Heart right ventricle (tissue), 16 donors: ENCODE data around the gene EYA4. TPM values are rescaled to one million over a fixed set of nuclear protein-coding genes. Genes with fewer than 3 reads are reported as not detected.

Experiments used
- ATAC-seq, 8 donors: fragments of 200-7000 bp; cut with Tn5 transposase; one replicate each; pipeline ENCODE4 v1.9.1; 2020; ENCODE audit warnings: mild to moderate bottlenecking in 8 of 8, moderate library complexity in 8 of 8, moderate number of reproducible peaks in 1 of 8
- DNase-seq, 2 donors: peaks; one replicate each; pipeline ENCODE4 v3.0.0-alpha.2; 2020
- H3K27ac ChIP-seq, 10 donors: fragments of 200-600 bp; sonication (generic) in 2 of 10; one replicate each; pipeline versions ENCODE4 v1.5.0 to v1.8.0; 2020 to 2022; ENCODE audit warnings: mild to moderate bottlenecking in 3 of 10
- H3K27me3 ChIP-seq, 7 donors: fragments of 200-600 bp; one replicate each; pipeline ENCODE4 v1.8.0; 2021 to 2022; ENCODE audit warnings: mild to moderate bottlenecking in 2 of 7
- H3K36me3 ChIP-seq, 9 donors: fragments of 200-600 bp; sonication (generic) in 1 of 9; one replicate each; pipeline versions ENCODE4 v1.5.0 to v1.8.0; 2020 to 2022; ENCODE audit warnings: mild to moderate bottlenecking in 2 of 9
- H3K4me1 ChIP-seq, 9 donors: fragments of 200-600 bp; sonication (generic) in 1 of 9; one replicate each; pipeline versions ENCODE4 v1.5.0 to v1.8.0; 2020 to 2022; ENCODE audit warnings: mild to moderate bottlenecking in 4 of 9
- H3K4me3 ChIP-seq, 10 donors: fragments of 200-600 bp; sonication (generic) in 2 of 10; one replicate each; pipeline versions ENCODE4 v1.5.0 to v1.8.0; 2020 to 2022; ENCODE audit warnings: mild to moderate bottlenecking in 7 of 10, moderate library complexity in 2 of 10
- H3K9me3 ChIP-seq, 11 donors: fragments of 200-600 bp in 10 of 11; sonication (generic) in 2 of 11; one replicate each; pipeline versions ENCODE4 v1.5.0 to v1.8.0; 2013 to 2022; ENCODE audit warnings: mild to moderate bottlenecking in 2 of 11, control low read depth in 1 of 11, moderate library complexity in 1 of 11
- WGBS, 2 donors: extraction: QIAGEN DNeasy Blood & Tissue Kit; methylation state at CpG; one replicate each; pipeline ENCODE4 v1.1.7; 2013; ENCODE audit warnings: inconsistent platforms in 1 of 2; 5-methylcytosine and 5-hydroxymethylcytosine counted together
- intact Hi-C, 10 donors: fragments of 100-400 bp; cut with DNase I; formaldehyde crosslinking; loops; one replicate each; pipeline versions ENCODE4 v1.11.1 to v1.14.2; 2022
- polyA plus RNA-seq, 2 donors: library from polyadenylated mRNA; stranded (reverse); fragments of 200-250 nt; gene quantifications; one replicate each; pipeline ENCODE4 v1.2.3, GENCODE V29; 2013
- total RNA-seq, 10 donors: library from RNA; stranded (reverse); fragmentation: NEBNext Ultra II Directional in 3 of 10; extraction: Animal tissue kit (Norgen Biotek cat#: 25700) in 3 of 10; gene quantifications; one replicate each; pipeline versions ENCODE4 v1.2.1 to v1.2.4, GENCODE V29; 2021 to 2023
- TF ChIP-seq, protein P1 (sequence below), 9 donors: fragments of 200-600 bp; sonication (generic) in 2 of 9; IDR thresholded peaks; one replicate each; pipeline versions ENCODE4 v1.5.0 to v1.8.0; 2021 to 2022; ENCODE audit warnings: antibody characterized with exemption in 9 of 9, mild to moderate bottlenecking in 5 of 9, moderate library complexity in 1 of 9
- donor health status: Arrhythmogenic right ventricular cardiomyopathy.
- donor health status: ischemic (EF 13 %, LVEDD 7.1; RV severe dilation, severe dysfunction).
- donor health status: healthy with polysubstance abuse.
- donor health status: DM: no; HTN: yes; CAD: no.
- donor health status: DM: no; HTN: no; CAD: no.
- donor health status: ischemic (EF 25% LVEDD 6.9; RV normal size, moderate dysfunction).
- donor health status: ischemic (EF 25% LVEDD 5.7; RV mildly dilated, moderate dysfunction).
- donor health status: healthy.
- donor health status: DM: yes; HTN: yes; CAD: no.
- donor health status: Ischemic cardiomyopathy.
- donor health status: ischemic (EF 35%, LVEDD 5.7; RV mildly dilated, moderate dysfunction).
- donor health status: nonischemic (EF 11% LVEDD 7.7; RV severe dilation, severe dysfunction).
- donor health status: DM: yes; HTN: yes; CAD: no.
- donor health status: PGD.
- donor health status: ischemic (EF 29% LVEDD 5.4; RV normal size, mild dysfunction).
- donor health status: nonischemic (EF 23%, LVEDD 6.1; RV moderate dilation, normal function).

Gene EYA4
- total and polyA plus RNA-seq, 12 donors = 1.6 to 30.2 (median 17.9) TPM

DNA sequence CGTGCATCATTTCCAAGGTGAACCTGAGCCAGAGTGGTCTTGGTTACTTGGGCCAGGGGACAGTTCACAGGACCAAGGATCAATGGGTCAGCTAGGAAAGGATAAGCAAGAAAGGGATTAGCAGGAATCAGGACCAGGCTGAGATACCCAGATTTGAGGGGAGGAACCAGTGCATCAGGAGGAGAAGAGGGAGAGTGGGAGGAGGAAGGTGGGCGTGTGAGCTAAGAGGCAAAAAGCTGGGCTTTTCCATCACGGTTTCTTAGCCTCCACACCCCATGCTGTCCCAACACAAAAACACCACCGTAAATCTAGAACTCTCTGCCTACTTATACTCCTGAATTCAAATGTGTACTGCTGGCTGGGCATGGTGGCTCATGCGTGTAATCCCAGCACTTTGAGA, 27.5 kb downstream of the EYA4 start:
- Histone ChIP-seq H3K9me3 (peaks cover 0 to 9% (median 0%) of the 10 kb centered on the region in 11 donors), H3K27ac (no peak overlapping the region), H3K4me1 (no peaks in the 10 kb centered on the region), H3K36me3 (no peaks in the 10 kb centered on the region), H3K27me3 (no peaks in the 10 kb centered on the region), H3K4me3 (no peak overlapping the region)
- DNase-seq (no peak), ATAC-seq (no peak)
- TF ChIP-seq, protein P1, sequence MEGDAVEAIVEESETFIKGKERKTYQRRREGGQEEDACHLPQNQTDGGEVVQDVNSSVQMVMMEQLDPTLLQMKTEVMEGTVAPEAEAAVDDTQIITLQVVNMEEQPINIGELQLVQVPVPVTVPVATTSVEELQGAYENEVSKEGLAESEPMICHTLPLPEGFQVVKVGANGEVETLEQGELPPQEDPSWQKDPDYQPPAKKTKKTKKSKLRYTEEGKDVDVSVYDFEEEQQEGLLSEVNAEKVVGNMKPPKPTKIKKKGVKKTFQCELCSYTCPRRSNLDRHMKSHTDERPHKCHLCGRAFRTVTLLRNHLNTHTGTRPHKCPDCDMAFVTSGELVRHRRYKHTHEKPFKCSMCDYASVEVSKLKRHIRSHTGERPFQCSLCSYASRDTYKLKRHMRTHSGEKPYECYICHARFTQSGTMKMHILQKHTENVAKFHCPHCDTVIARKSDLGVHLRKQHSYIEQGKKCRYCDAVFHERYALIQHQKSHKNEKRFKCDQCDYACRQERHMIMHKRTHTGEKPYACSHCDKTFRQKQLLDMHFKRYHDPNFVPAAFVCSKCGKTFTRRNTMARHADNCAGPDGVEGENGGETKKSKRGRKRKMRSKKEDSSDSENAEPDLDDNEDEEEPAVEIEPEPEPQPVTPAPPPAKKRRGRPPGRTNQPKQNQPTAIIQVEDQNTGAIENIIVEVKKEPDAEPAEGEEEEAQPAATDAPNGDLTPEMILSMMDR (IDR thresholded peaks at IDR 0.05) = no peak
- intact Hi-C loops = no loop called here
- 81 to 85% methylated on average over 5 of the region's 5 CpGs for WGBS, 2 donors

DNA sequence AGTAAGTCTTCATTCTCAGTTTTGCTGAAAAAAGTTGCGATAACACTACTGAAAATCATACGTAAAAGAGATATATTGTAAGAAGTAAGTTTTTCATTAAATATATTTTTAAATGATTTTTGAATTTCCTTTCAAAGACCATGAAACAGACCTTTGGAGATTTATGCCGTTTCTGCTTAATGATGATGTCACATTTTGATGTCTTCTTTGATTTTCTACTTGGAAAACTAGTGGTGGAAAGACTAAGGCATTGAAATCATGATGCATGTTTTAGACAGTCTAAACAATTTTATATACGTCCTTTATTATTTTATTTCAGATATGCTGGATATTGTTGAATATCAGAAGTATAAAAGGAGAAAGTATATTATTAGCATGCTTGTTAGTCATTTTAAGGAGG, 33.7 kb downstream of the EYA4 start:
- Histone ChIP-seq H3K4me1 (no peaks in the 10 kb centered on the region), H3K36me3 (no peaks in the 10 kb centered on the region), H3K4me3 (no peak overlapping the region), H3K27me3 (no peaks in the 10 kb centered on the region), H3K9me3 (peaks cover 0 to 9% (median 0%) of the 10 kb centered on the region in 11 donors), H3K27ac (no peak overlapping the region)
- 80 to 87% methylated on average over 4 of the region's 4 CpGs for WGBS, 2 donors
- DNase-seq (no peak), ATAC-seq (no peak)
- TF ChIP-seq, protein P1 (IDR thresholded peaks at IDR 0.05) = no peak
- intact Hi-C loops = loop anchor here in 1 of 10 donors (5.0 kb wide), 1 partner anchor 322 kb away; no protein-coding TSS in a partner anchor

DNA sequence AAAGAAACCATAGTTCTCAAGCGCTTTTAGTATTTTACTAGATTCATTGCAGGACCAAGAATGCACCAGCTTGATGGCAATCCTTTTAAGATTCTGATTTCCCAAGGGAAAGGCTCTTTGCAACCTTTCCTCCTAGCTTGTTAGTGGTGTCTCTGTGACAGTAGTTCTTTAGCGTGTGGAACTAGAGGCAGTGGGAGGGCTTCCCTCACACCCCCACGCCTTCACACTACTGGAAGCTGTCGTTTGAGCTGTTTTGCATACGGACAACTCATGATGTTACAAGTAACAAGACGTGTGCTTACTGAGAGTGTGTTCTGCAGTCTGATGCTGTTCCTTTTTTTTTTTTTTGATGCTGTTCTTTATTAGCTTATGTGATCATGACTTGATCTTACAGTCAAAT, 34.1 kb downstream of the EYA4 start:
- H3K4me3 ChIP-seq = no peak overlapping the region
- no peaks in the 10 kb centered on the region for H3K36me3 ChIP-seq
- peaks cover 0 to 9% (median 0%) of the 10 kb centered on the region in 11 donors for H3K9me3 ChIP-seq
- ATAC-seq (no peak), DNase-seq (no peak)
- H3K27ac ChIP-seq = no peak overlapping the region
- intact Hi-C loops = loop anchor here in 1 of 10 donors (5.0 kb wide), 1 partner anchor 322 kb away; no protein-coding TSS in a partner anchor
- H3K4me1 ChIP-seq = no peaks in the 10 kb centered on the region
- TF ChIP-seq, protein P1 (IDR thresholded peaks at IDR 0.05) = no peak
- 45 to 50% methylated on average over 6 of the region's 6 CpGs for WGBS, 2 donors
- H3K27me3 ChIP-seq = no peaks in the 10 kb centered on the region

DNA sequence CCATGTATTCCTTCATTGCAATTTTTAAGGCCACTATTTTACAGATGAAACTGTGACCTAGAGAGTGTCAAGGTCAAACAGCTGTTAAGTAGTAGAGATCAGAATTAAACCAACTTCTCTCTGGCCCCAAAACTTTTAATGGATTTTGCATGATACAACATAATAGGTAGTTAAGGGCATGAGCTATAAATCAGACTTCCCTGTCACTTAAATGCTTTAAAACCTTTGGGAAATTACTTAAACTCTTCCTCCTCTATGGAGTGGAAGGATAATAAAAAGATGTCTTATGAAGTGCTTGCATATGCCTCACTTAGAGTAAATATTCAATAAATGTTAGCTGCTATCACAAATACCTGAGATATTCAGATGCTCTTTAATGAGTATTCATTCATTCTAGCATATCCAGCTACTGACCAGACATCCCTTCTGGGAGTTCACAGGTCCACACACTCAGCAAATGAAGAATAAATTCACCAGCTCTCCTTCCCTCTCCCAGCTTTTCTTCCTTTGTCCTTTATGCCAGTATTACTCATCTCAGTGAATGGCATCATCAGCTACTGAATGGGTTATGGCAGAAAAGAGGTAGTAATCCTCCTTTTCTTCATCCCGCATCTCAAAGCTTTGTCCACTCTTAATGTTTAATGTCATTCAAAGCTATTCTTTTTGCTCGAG, 36.2 kb downstream of the EYA4 start:
- TF ChIP-seq, protein P1 (IDR thresholded peaks at IDR 0.05) = no peak
- Histone ChIP-seq H3K36me3 (no peaks in the 10 kb centered on the region), H3K27me3 (no peaks in the 10 kb centered on the region), H3K4me1 (no peaks in the 10 kb centered on the region), H3K27ac (no peak overlapping the region), H3K4me3 (no peak overlapping the region), H3K9me3 (peaks cover 0 to 9% (median 0%) of the 10 kb centered on the region in 11 donors)
- intact Hi-C loops = loop anchor here in 1 of 10 donors (5.0 kb wide), 1 partner anchor 320 kb away; no protein-coding TSS in a partner anchor
- ATAC-seq = no peak
- no peak for DNase-seq
- 75 to 87% methylated on average over 2 of the region's 2 CpGs for WGBS, 2 donors
